GM12878 (cell line): ENCODE measurements around the gene CYB5A. TPM values are rescaled to one million over a fixed set of nuclear protein-coding genes. Genes with fewer than 3 reads are reported as not detected.

Source experiments
- ATAC-seq: fragments of 200-7000 bp; cut with Tn5 transposase; 3 replicates; pipeline ENCODE4 v1.9.1; 2020; ENCODE audit warnings: mild to moderate bottlenecking, moderate library complexity
- BruUV-seq: library from RNA; stranded (reverse); fragments of 400-500 nt; replicated peaks from 2 replicates; lab custom pipeline; 2021; lab: Mats Ljungman, UMichigan
- CTCF ChIA-PET: fragments of 300-600 bp; sonication (Branson Sonifier 250); formaldehyde crosslinking; extraction: SDS; loops from one replicate; lab custom pipeline; 2021; ENCODE audit warnings: inconsistent platforms; lab: Yijun Ruan, JAX
- POLR2A ChIA-PET: fragments of 350-600 bp; formaldehyde crosslinking; extraction: SDS; loops from one replicate; lab custom pipeline; 2021; ENCODE audit warnings: inconsistent platforms; lab: Charles Lee
- RAD21 ChIA-PET: fragments of 300-600 bp; sonication (Branson Sonifier 250); formaldehyde crosslinking; loops from one replicate; lab custom pipeline; 2023; ENCODE audit warnings: antibody characterized with exemption; ENCODE audit not compliant: unreplicated experiment; lab: Charles Lee
- SMC1A ChIA-PET: fragments of 300-600 bp; sonication (Branson Sonifier 250); formaldehyde crosslinking; loops from one replicate; lab custom pipeline; 2023; ENCODE audit not compliant: unreplicated experiment, uncharacterized antibody; lab: Charles Lee
- DNase-seq: peaks from one replicate; pipeline ENCODE4 v3.0.0-alpha.2; 2011; ENCODE audit warnings: low read depth, low spot score
- FAIRE-seq: peaks from 3 replicates; lab custom pipeline; 2011; peaks lifted over from hg19 to GRCh38; lab: Jason Lieb, UNC
- H2AFZ ChIP-seq: 2 replicates; pipeline ENCODE4 v1.6.0; 2011; ENCODE audit warnings: low read depth, low read length, control low read depth; ENCODE audit not compliant: control insufficient read depth
- H3K27ac ChIP-seq: 2 replicates; pipeline ENCODE4 v1.5.1; 2011; ENCODE audit warnings: control low read depth; ENCODE audit not compliant: control insufficient read depth, insufficient read depth
- H3K27me3 ChIP-seq, 2 experiments: replicated peaks in 1 of 2; 2 replicates each; pipeline versions ENCODE4 v1.6.0 to v1.6.1; 2011; ENCODE audit warnings: low read length in 1 of 2; ENCODE audit not compliant: control insufficient read depth in 2 of 2, insufficient read depth in 2 of 2
- H3K36me3 ChIP-seq, 2 experiments: 2 replicates each; pipeline ENCODE4 v1.5.1; 2011; ENCODE audit warnings: low read length in 1 of 2; ENCODE audit not compliant: control insufficient read depth in 2 of 2, insufficient read depth in 2 of 2
- H3K4me1 ChIP-seq: 2 replicates; pipeline ENCODE4 v1.6.1; 2011; ENCODE audit warnings: mild to moderate bottlenecking, low read length, moderate library complexity, mixed read lengths; ENCODE audit not compliant: control insufficient read depth, insufficient read depth
- H3K4me2 ChIP-seq: 2 replicates; pipeline ENCODE4 v1.6.0; 2011; ENCODE audit warnings: control low read depth; ENCODE audit not compliant: control insufficient read depth, insufficient read depth
- H3K4me3 ChIP-seq: fragments of 200-600 bp; sonication (generic); 2 replicates; pipeline ENCODE4 v1.5.1; 2016
- H3K79me2 ChIP-seq: 2 replicates; pipeline ENCODE4 v1.6.0; 2011; ENCODE audit warnings: low read length; ENCODE audit not compliant: control insufficient read depth, insufficient read depth
- H3K9ac ChIP-seq: 2 replicates; pipeline ENCODE4 v1.8.0; 2011; ENCODE audit warnings: low read length, control low read depth, mixed read lengths; ENCODE audit not compliant: control insufficient read depth, insufficient read depth
- H3K9me3 ChIP-seq: replicated peaks from 3 replicates; pipeline ENCODE4 v1.5.1; 2011; ENCODE audit warnings: mild to moderate bottlenecking, low read length; ENCODE audit not compliant: control insufficient read depth, insufficient read depth
- H4K20me1 ChIP-seq: 2 replicates; pipeline ENCODE4 v1.6.0; 2011; ENCODE audit not compliant: control insufficient read depth, insufficient read depth
- ATF7 ChIP-seq: fragments of 450-650 bp; IDR thresholded peaks from 2 replicates; pipeline ENCODE4 v1.6.1; 2016; ENCODE audit warnings: low read depth, mild to moderate bottlenecking
- GATAD2B ChIP-seq: fragments of 450-650 bp; conservative IDR thresholded peaks from 2 replicates; pipeline ENCODE4 v1.6.1; 2017; ENCODE audit warnings: low read depth, mild to moderate bottlenecking, moderate library complexity
- WGBS: methylation state at CpG from one replicate; pipeline ENCODE4 v1.1.6; 2016; ENCODE audit warnings: low lambda C conversion rate; ENCODE audit not compliant: insufficient replicate concordance, insufficient coverage; ENCODE audit errors: missing lambda C conversion rate; 5-methylcytosine and 5-hydroxymethylcytosine counted together
- in situ Hi-C: fragments of 300-500 bp; cut with MboI; formaldehyde crosslinking; loops from 9 replicates; pipeline ENCODE4 v1.14.3; 2018; ENCODE audit warnings: mixed read lengths
- intact Hi-C: fragments of 100-400 bp; cut with micrococcal nuclease; formaldehyde crosslinking; loops from one replicate; pipeline ENCODE4 v1.14.2; 2022; ENCODE audit not compliant: unreplicated experiment
- polyA plus RNA-seq, 11 experiments: library from polyadenylated mRNA; depleted of rRNA in 4 of 11; unstranded in 6 of 11; stranded (reverse) in 5 of 11; fragments of >200 nt; fragmentation: Nextera tagmentation in 4 of 11; fragmentation: Illumina TruSeq in 1 of 11; extraction: Ambion mirVana in 4 of 11; extraction: Trizol in 1 of 11; gene quantifications; 1 replicate in 1 of 11; 2 replicates in 10 of 11; pipeline versions ENCODE4 v1.2.1 to v1.2.3, GENCODE V29; 2011 to 2016; ENCODE audit warnings: inconsistent platforms in 2 of 11, missing spikeins in 2 of 11, low read depth in 1 of 11
- total RNA-seq, 4 experiments: library from RNA; depleted of rRNA in 3 of 4; stranded (reverse); fragments of >200 nt in 3 of 4; fragmentation: Illumina TruSeq in 1 of 4; extraction: Trizol in 1 of 4; gene quantifications; 2 replicates each; pipeline versions ENCODE4 v1.2.1 to v1.2.3, GENCODE V29; 2013 to 2021
- TF ChIP-seq, protein P1 (sequence below): IDR thresholded peaks from 2 replicates; pipeline ENCODE4 v1.6.1; 2012; ENCODE audit warnings: improper control_type of control experiment, low read depth, low read length; ENCODE audit not compliant: insufficient replicate concordance
- TF ChIP-seq, protein P2 (sequence below): fragments of 450-650 bp; IDR thresholded peaks from 2 replicates; pipeline ENCODE4 v1.6.1; 2017; ENCODE audit warnings: mild to moderate bottlenecking, moderate library complexity

The CYB5A gene
- total and polyA plus RNA-seq, 10 of the 15 experiments (the other 5 are each of a cell fraction or from before 2014, with no cell fraction given): 60.2 to 129 (median 103) TPM

GRCh38 chr18:74329688-74330205, 38.0 kb upstream of the CYB5A start:
- ATAC-seq (no peak), FAIRE-seq (no peak), DNase-seq (no peak)
- ChIA-PET CTCF (interaction anchor here (2.0 kb wide), 1 partner anchor 12 kb away, joined by 10 read pairs; no protein-coding TSS in a partner anchor), SMC1A (interaction anchor here (1.0 to 1.3 kb wide), 3 partner anchors 9 to 133 kb away, joined by 3 to 6 read pairs (median 3); no protein-coding TSS in a partner anchor), RAD21 (no interaction called here), POLR2A (no interaction called here)
- peaks cover 5% of the 10 kb centered on the region for H3K4me1 ChIP-seq
- no TSS peak for BruUV-seq
- H3K27me3 ChIP-seq: no peaks in the 10 kb centered on the region
- H3K4me2 ChIP-seq: no peak overlapping the region
- WGBS: 100% methylated on average over 1 of the region's 1 CpG
- H3K27ac ChIP-seq: no peak overlapping the region
- no peak overlapping the region for H2AFZ ChIP-seq
- TF ChIP-seq, protein P1, sequence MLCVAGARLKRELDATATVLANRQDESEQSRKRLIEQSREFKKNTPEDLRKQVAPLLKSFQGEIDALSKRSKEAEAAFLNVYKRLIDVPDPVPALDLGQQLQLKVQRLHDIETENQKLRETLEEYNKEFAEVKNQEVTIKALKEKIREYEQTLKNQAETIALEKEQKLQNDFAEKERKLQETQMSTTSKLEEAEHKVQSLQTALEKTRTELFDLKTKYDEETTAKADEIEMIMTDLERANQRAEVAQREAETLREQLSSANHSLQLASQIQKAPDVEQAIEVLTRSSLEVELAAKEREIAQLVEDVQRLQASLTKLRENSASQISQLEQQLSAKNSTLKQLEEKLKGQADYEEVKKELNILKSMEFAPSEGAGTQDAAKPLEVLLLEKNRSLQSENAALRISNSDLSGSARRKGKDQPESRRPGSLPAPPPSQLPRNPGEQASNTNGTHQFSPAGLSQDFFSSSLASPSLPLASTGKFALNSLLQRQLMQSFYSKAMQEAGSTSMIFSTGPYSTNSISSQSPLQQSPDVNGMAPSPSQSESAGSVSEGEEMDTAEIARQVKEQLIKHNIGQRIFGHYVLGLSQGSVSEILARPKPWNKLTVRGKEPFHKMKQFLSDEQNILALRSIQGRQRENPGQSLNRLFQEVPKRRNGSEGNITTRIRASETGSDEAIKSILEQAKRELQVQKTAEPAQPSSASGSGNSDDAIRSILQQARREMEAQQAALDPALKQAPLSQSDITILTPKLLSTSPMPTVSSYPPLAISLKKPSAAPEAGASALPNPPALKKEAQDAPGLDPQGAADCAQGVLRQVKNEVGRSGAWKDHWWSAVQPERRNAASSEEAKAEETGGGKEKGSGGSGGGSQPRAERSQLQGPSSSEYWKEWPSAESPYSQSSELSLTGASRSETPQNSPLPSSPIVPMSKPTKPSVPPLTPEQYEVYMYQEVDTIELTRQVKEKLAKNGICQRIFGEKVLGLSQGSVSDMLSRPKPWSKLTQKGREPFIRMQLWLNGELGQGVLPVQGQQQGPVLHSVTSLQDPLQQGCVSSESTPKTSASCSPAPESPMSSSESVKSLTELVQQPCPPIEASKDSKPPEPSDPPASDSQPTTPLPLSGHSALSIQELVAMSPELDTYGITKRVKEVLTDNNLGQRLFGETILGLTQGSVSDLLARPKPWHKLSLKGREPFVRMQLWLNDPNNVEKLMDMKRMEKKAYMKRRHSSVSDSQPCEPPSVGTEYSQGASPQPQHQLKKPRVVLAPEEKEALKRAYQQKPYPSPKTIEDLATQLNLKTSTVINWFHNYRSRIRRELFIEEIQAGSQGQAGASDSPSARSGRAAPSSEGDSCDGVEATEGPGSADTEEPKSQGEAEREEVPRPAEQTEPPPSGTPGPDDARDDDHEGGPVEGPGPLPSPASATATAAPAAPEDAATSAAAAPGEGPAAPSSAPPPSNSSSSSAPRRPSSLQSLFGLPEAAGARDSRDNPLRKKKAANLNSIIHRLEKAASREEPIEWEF: no peak
- TF ChIP-seq, protein P2, sequence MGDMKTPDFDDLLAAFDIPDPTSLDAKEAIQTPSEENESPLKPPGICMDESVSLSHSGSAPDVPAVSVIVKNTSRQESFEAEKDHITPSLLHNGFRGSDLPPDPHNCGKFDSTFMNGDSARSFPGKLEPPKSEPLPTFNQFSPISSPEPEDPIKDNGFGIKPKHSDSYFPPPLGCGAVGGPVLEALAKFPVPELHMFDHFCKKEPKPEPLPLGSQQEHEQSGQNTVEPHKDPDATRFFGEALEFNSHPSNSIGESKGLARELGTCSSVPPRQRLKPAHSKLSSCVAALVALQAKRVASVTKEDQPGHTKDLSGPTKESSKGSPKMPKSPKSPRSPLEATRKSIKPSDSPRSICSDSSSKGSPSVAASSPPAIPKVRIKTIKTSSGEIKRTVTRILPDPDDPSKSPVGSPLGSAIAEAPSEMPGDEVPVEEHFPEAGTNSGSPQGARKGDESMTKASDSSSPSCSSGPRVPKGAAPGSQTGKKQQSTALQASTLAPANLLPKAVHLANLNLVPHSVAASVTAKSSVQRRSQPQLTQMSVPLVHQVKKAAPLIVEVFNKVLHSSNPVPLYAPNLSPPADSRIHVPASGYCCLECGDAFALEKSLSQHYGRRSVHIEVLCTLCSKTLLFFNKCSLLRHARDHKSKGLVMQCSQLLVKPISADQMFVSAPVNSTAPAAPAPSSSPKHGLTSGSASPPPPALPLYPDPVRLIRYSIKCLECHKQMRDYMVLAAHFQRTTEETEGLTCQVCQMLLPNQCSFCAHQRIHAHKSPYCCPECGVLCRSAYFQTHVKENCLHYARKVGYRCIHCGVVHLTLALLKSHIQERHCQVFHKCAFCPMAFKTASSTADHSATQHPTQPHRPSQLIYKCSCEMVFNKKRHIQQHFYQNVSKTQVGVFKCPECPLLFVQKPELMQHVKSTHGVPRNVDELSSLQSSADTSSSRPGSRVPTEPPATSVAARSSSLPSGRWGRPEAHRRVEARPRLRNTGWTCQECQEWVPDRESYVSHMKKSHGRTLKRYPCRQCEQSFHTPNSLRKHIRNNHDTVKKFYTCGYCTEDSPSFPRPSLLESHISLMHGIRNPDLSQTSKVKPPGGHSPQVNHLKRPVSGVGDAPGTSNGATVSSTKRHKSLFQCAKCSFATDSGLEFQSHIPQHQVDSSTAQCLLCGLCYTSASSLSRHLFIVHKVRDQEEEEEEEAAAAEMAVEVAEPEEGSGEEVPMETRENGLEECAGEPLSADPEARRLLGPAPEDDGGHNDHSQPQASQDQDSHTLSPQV: no peak
- TF ChIP-seq ATF7: no peak
- no peak for TF ChIP-seq GATAD2B
- no peak overlapping the region for H3K4me3 ChIP-seq
- H4K20me1 ChIP-seq: no peaks in the 10 kb centered on the region
- H3K79me2 ChIP-seq: no peaks in the 10 kb centered on the region
- peaks cover 3% of the 10 kb centered on the region; the same call in 2 of the 3 replicates for H3K9me3 ChIP-seq
- H3K36me3 ChIP-seq: no peaks in the 10 kb centered on the region
- intact Hi-C loops: no loop called here
- in situ Hi-C loops: loop anchor here (5.0 kb wide), 1 partner anchor 132 kb away; no protein-coding TSS in a partner anchor
- no peak overlapping the region for H3K9ac ChIP-seq
